Gastroesophageal sphincter (tissue), 3 donors: ENCODE data around the gene GPANK1.

ENCODE experiments used
- CTCF ChIP-seq, 4 experiments: fragments of 200-600 bp in 2 of 4; fragments of 450-650 bp in 2 of 4; sonication (generic) in 1 of 4; IDR thresholded peaks; one replicate each; pipeline ENCODE4 v1.5.1; 2017 to 2019; ENCODE audit warnings: antibody characterized with exemption in 4 of 4, mild to moderate bottlenecking in 2 of 4, moderate library complexity in 2 of 4
- EP300 ChIP-seq: sonication (generic); formaldehyde crosslinking; IDR thresholded peaks from one replicate; pipeline ENCODE4 v1.6.1; 2017; ENCODE audit warnings: antibody characterized with exemption, mild to moderate bottlenecking
- POLR2A ChIP-seq, 2 donors: fragments of 450-650 bp; IDR thresholded peaks; one replicate each; pipeline ENCODE4 v1.6.1; 2017; ENCODE audit warnings: antibody characterized with exemption in 2 of 2, mild to moderate bottlenecking in 2 of 2, moderate library complexity in 1 of 2
- POLR2AphosphoS5 ChIP-seq: sonication (generic); formaldehyde crosslinking; IDR thresholded peaks from one replicate; pipeline ENCODE4 v1.6.1; 2017; ENCODE audit warnings: antibody characterized with exemption

- TF ChIP-seq POLR2A (IDR thresholded peaks at IDR 0.05) (no peak), CTCF (IDR thresholded peaks at IDR 0.05) (no peak), EP300 (no peak), POLR2AphosphoS5 (no peak)
Measured at GRCh38 chr6:31621991-31622390, 42.8 kb downstream of the GPANK1 start.
